DND-41 (cell line): ENCODE results near the gene MSGN1.

ENCODE experiments used
- CTCF ChIP-seq: IDR thresholded peaks from 2 replicates; pipeline ENCODE4 v1.5.1; 2012; ENCODE audit warnings: borderline replicate concordance, low read length, moderate library complexity, mild to moderate bottlenecking; ENCODE audit not compliant: poor library complexity, severe bottlenecking; ENCODE audit errors: extremely low read depth
- EZH2 ChIP-seq: IDR thresholded peaks from 3 replicates; pipeline ENCODE4 v1.6.1; 2012; ENCODE audit warnings: borderline replicate concordance, low read depth, mild to moderate bottlenecking, moderate library complexity, low read length, inconsistent platforms; ENCODE audit not compliant: severe bottlenecking

GRCh38 chr2:17780546-17780945 is 35.7 kb upstream of the MSGN1 start:
- TF ChIP-seq CTCF: no peak
- TF ChIP-seq EZH2: no peak
